Skeletal muscle satellite cell (primary cell): Measurements from ENCODE around the gene RPS2. TPM values are rescaled to one million over a fixed set of nuclear protein-coding genes. Genes with fewer than 3 reads are reported as not detected.
"Not testable (repeated sequence)": the region's sequence is repeated elsewhere in the genome, so short reads cannot be mapped to it uniquely, and the experiment has no call there.

Source experiments
- H3K27me3 ChIP-seq: 2 replicates; pipeline ENCODE4 v1.7.0; 2013; ENCODE audit warnings: low read length; ENCODE audit not compliant: control insufficient read depth, insufficient read depth
- H3K36me3 ChIP-seq: 2 replicates; pipeline ENCODE4 v1.7.0; 2013; ENCODE audit warnings: mild to moderate bottlenecking, control low read depth, low read length; ENCODE audit not compliant: insufficient read depth
- H3K4me1 ChIP-seq: 2 replicates; pipeline ENCODE4 v1.7.0; 2013; ENCODE audit warnings: low read length; ENCODE audit not compliant: control insufficient read depth, insufficient read depth
- H3K4me2 ChIP-seq: 2 replicates; pipeline ENCODE4 v1.7.0; 2013; ENCODE audit warnings: mild to moderate bottlenecking, low read length
- H3K4me3 ChIP-seq: 2 replicates; pipeline ENCODE4 v1.7.0; 2013; ENCODE audit warnings: low read length
- H3K9ac ChIP-seq: 2 replicates; pipeline ENCODE4 v1.7.0; 2013; ENCODE audit warnings: mild to moderate bottlenecking, low read depth, low read length, moderate library complexity
- H3K9me3 ChIP-seq: replicated peaks from 2 replicates; pipeline ENCODE4 v1.7.0; 2013; ENCODE audit warnings: mild to moderate bottlenecking, control low read depth, low read length
- total RNA-seq: library from RNA; depleted of rRNA; stranded (reverse); fragments of >200 nt; gene quantifications from 2 replicates; pipeline ENCODE4 v1.2.3, GENCODE V29; 2012; rRNA removed

Gene RPS2
- total RNA-seq = 2,562 and 3,486 TPM in 2 replicates

GRCh38 chr16:1964506-1965395, at the start of gene RPS2:
Gene RPS2, minus strand, starts transcription at chr16:1964826. Its CDS starts 201 bp downstream, at chr16:1964625.
- peak within 1 kb of the TSS; percentile 97 for H3K9ac ChIP-seq
- peaks cover 35% of the 10 kb centered on the region for H3K36me3 ChIP-seq
- H3K4me1 ChIP-seq = peaks cover 26% of the 10 kb centered on the region
- H3K4me2 ChIP-seq = peak within 1 kb of the TSS; percentile 99
- no peaks in the 10 kb centered on the region for H3K27me3 ChIP-seq
- peak within 1 kb of the TSS; percentile 82 for H3K4me3 ChIP-seq
- H3K9me3 ChIP-seq = no peaks in the 10 kb centered on the region

- no peak overlapping the region for H3K4me2 ChIP-seq
- H3K4me3 ChIP-seq = no peak overlapping the region
- no peak overlapping the region for H3K9ac ChIP-seq
- H3K36me3 ChIP-seq = no peaks in the 10 kb centered on the region
- no peaks in the 10 kb centered on the region for H3K27me3 ChIP-seq
- no peaks in the 10 kb centered on the region for H3K9me3 ChIP-seq
- peaks cover 11% of the 10 kb centered on the region for H3K4me1 ChIP-seq
Observed at GRCh38 chr16:2013527-2013926, 48.9 kb upstream of the RPS2 start.

GRCh38 chr16:2011726-2012125, 47.1 kb upstream of the RPS2 start:
- H3K4me3 ChIP-seq = not testable (repeated sequence)

GRCh38 chr16:2009791-2010510, 45.3 kb upstream of the RPS2 start, which contains the start of gene ZNF598:
Gene ZNF598, minus strand, starts transcription at chr16:2009821.
- no peaks in the 10 kb centered on the region for H3K36me3 ChIP-seq
- H3K4me3 ChIP-seq = peak within 1 kb of the TSS; percentile 74
- peak within 1 kb of the TSS; percentile 93 for H3K4me2 ChIP-seq
- H3K9me3 ChIP-seq = no peaks in the 10 kb centered on the region
- H3K4me1 ChIP-seq = peaks cover 47% of the 10 kb centered on the region
- peak within 1 kb of the TSS; percentile 95 for H3K9ac ChIP-seq
- H3K27me3 ChIP-seq = no peaks in the 10 kb centered on the region

More at GRCh38 chr16:2011726-2012125, 47.1 kb upstream of the RPS2 start:
- not testable (repeated sequence) for H3K27me3 ChIP-seq, H3K9me3 ChIP-seq, H3K9ac ChIP-seq, H3K4me2 ChIP-seq, H3K36me3 ChIP-seq
- H3K4me1 ChIP-seq = peaks cover 30% of the 10 kb centered on the region

GRCh38 chr16:2009164-2009711, 44.6 kb upstream of the RPS2 start:
- Histone ChIP-seq H3K9me3 (no peaks in the 10 kb centered on the region), H3K9ac (peak overlapping the region; percentile 95), H3K4me3 (peak overlapping the region; percentile 74), H3K4me1 (peaks cover 54% of the 10 kb centered on the region), H3K36me3 (no peaks in the 10 kb centered on the region), H3K4me2 (peak overlapping the region; percentile 93), H3K27me3 (no peaks in the 10 kb centered on the region)

- no peaks in the 10 kb centered on the region for H3K9me3 ChIP-seq
- peaks cover 58% of the 10 kb centered on the region for H3K4me1 ChIP-seq
- peak overlapping the region; percentile 95 for H3K9ac ChIP-seq
- H3K4me2 ChIP-seq = peak overlapping the region; percentile 93
- H3K27me3 ChIP-seq = no peaks in the 10 kb centered on the region
- peaks cover under 1% of the 10 kb centered on the region for H3K36me3 ChIP-seq
- H3K4me3 ChIP-seq = peak overlapping the region; percentile 74
Observed at GRCh38 chr16:2008631-2009163, 44.1 kb upstream of the RPS2 start.

GRCh38 chr16:2008009-2008526, 43.4 kb upstream of the RPS2 start:
- no peaks in the 10 kb centered on the region for H3K27me3 ChIP-seq
- peak overlapping the region; percentile 74 for H3K4me3 ChIP-seq
- H3K9me3 ChIP-seq = no peaks in the 10 kb centered on the region
- peaks cover 58% of the 10 kb centered on the region for H3K4me1 ChIP-seq
- peak overlapping the region; percentile 93 for H3K4me2 ChIP-seq
- peak overlapping the region; percentile 95 for H3K9ac ChIP-seq
- H3K36me3 ChIP-seq = peaks cover 6% of the 10 kb centered on the region

- H3K4me2 ChIP-seq = peak overlapping the region; percentile 93
- H3K9me3 ChIP-seq = no peaks in the 10 kb centered on the region
- peak overlapping the region; percentile 95 for H3K9ac ChIP-seq
- H3K4me3 ChIP-seq = peak overlapping the region; percentile 74
- peaks cover 14% of the 10 kb centered on the region for H3K36me3 ChIP-seq
- H3K27me3 ChIP-seq = no peaks in the 10 kb centered on the region
- H3K4me1 ChIP-seq = peaks cover 58% of the 10 kb centered on the region
Observed at GRCh38 chr16:2007081-2007836, 42.6 kb upstream of the RPS2 start.

GRCh38 chr16:2006317-2006716, 41.7 kb upstream of the RPS2 start:
- Histone ChIP-seq H3K4me3 (no peak overlapping the region), H3K36me3 (peaks cover 24% of the 10 kb centered on the region), H3K27me3 (no peaks in the 10 kb centered on the region), H3K4me1 (peaks cover 58% of the 10 kb centered on the region), H3K9me3 (no peaks in the 10 kb centered on the region), H3K4me2 (peak overlapping the region; percentile 93), H3K9ac (peak overlapping the region; percentile 4)

GRCh38 chr16:2005646-2006045, 41.0 kb upstream of the RPS2 start:
- peaks cover 30% of the 10 kb centered on the region for H3K36me3 ChIP-seq

More at GRCh38 chr16:2005646-2006045, 41.0 kb upstream of the RPS2 start:
- no peaks in the 10 kb centered on the region for H3K27me3 ChIP-seq
- peaks cover 56% of the 10 kb centered on the region for H3K4me1 ChIP-seq
- no peak overlapping the region for H3K4me3 ChIP-seq
- H3K9me3 ChIP-seq = no peaks in the 10 kb centered on the region
- peak overlapping the region; percentile 66 for H3K4me2 ChIP-seq
- H3K9ac ChIP-seq = peak overlapping the region; percentile 39
